Activated naive CD8-positive, alpha-beta T cell treated with anti-CD3 and anti-CD28 coated beads, Interleukin-2, amount 50 U/mL, for 24 hours (primary cell): Measurements from ENCODE around the gene IGF1R.

Experiments
- ATAC-seq: fragments of 150-1000 bp; cut with Tn5 transposase; one replicate; pipeline ENCODE4 v1.10.0; 2021
- DNase-seq: peaks from one replicate; pipeline ENCODE4 v3.0.0; 2021
- H3K27ac Mint-ChIP-seq: one replicate; pipeline ENCODE4 v1.8.0; 2021; ENCODE audit warnings: mild to moderate bottlenecking, mixed read lengths
- H3K27me3 Mint-ChIP-seq: one replicate; pipeline ENCODE4 v1.8.0; 2021; ENCODE audit warnings: mixed read lengths
- H3K36me3 Mint-ChIP-seq: one replicate; pipeline ENCODE4 v1.8.0; 2021; ENCODE audit warnings: low read depth, mixed read lengths
- H3K4me1 Mint-ChIP-seq: one replicate; pipeline ENCODE4 v1.8.0; 2021; ENCODE audit warnings: mixed read lengths
- H3K4me3 Mint-ChIP-seq: one replicate; pipeline ENCODE4 v1.8.0; 2021; ENCODE audit warnings: mild to moderate bottlenecking, moderate library complexity, mixed read lengths
- H3K9me3 Mint-ChIP-seq: one replicate; pipeline ENCODE4 v1.8.0; 2021; ENCODE audit warnings: mixed read lengths

IGF1R gene

DNA sequence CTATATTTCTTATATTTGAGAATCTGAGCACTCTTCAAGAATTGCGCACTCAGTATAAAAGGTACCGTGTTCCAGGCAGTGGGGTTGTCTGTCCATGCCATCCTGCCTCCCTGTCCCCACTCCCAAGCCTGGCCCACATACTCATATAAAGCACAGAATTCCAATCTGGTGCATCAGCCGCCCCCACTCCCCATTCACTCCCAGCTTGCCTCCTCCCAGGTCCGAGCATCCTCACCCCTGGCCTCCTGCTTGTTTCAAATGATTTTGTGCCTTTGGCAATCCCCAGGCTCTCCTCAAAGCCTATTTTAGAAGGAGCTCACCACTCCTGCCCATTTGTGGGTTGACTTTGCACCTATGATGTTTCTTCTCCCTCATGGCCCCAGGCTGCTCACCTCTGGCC, 22.2 kb upstream of the IGF1R start:
- no peak for ATAC-seq
- no peak for DNase-seq
- H3K36me3 Mint-ChIP-seq, result no peaks in the 10 kb centered on the region
- no peak overlapping the region for H3K4me3 Mint-ChIP-seq
- no peaks in the 10 kb centered on the region for H3K4me1 Mint-ChIP-seq
- no peak overlapping the region for H3K27ac Mint-ChIP-seq
- no peaks in the 10 kb centered on the region for H3K9me3 Mint-ChIP-seq
- H3K27me3 Mint-ChIP-seq, result peaks cover 19% of the 10 kb centered on the region

DNA sequence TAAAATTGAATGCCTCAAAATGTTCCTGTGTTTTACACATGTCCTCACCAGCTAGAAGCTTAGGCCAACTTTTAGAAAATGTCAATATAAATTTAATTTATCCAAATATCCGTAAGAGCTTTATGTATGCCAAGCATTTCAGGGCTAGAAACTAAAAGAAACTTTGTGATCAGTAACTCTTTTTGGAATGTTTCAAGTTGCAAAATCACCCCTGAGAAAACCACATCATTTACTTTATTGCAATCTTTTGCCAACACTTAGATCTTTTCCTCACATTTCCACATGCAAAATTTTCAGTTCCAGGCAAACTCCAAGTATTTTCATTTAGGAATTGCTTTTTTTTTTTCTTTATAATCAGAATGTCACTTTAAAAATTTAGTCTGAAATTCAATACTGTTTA, 20.1 kb upstream of the IGF1R start:
- peaks cover 14% of the 10 kb centered on the region for H3K27me3 Mint-ChIP-seq
- H3K9me3 Mint-ChIP-seq, result no peaks in the 10 kb centered on the region
- DNase-seq, result no peak

DNA sequence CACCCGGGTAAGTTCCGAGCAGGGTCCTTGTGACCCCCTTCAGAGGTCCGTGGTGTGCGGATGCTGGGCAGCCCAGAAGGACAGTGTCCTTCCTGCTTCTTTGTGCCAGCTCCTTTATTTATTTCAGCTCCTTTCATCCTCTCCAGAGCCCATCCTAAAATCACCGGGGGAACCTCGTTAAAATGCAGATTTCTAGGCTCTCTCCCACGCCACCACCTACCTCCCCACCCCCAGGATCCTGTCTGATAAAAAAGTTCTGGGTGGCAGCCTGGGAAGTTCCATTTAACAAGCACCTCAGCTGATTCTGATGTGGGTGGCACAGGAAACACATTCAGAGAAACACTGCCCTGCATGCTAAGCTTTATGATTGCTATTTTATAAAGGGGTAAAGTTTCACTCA, 12.5 kb upstream of the IGF1R start:
- Mint-ChIP-seq H3K9me3 (no peaks in the 10 kb centered on the region), H3K27me3 (peaks cover 2% of the 10 kb centered on the region), H3K27ac (no peak overlapping the region), H3K36me3 (no peaks in the 10 kb centered on the region), H3K4me3 (no peak overlapping the region), H3K4me1 (peaks cover 12% of the 10 kb centered on the region)
- DNase-seq (no peak), ATAC-seq (no peak)

More for the DNA sequence above, 20.1 kb upstream of the IGF1R start:
- no peak for ATAC-seq
- H3K4me1 Mint-ChIP-seq, result no peaks in the 10 kb centered on the region
- H3K27ac Mint-ChIP-seq, result no peak overlapping the region
- H3K4me3 Mint-ChIP-seq, result no peak overlapping the region
- no peaks in the 10 kb centered on the region for H3K36me3 Mint-ChIP-seq

DNA sequence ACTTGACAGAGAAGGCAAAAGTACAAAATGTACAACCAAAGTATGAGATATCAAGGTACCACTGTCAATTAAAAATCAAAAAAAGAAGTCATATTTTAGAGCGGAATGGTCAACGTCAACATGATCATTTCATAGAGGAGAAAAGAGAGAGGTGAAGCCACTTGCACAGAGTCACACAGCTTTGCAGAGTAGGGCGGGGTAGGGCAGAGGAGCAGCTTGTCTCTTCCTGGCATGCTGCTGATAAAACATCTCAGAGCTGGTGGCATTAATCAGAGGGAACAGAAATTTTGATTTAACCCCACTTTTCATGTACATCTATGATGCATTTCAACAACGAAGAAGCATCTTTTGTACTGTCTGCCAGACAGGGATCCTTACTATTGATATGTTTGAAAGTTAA, 5.2 kb upstream of the IGF1R start:
- no peaks in the 10 kb centered on the region for H3K36me3 Mint-ChIP-seq
- peaks cover 4% of the 10 kb centered on the region for H3K4me1 Mint-ChIP-seq
- no peaks in the 10 kb centered on the region for H3K9me3 Mint-ChIP-seq
- no peak overlapping the region for H3K27ac Mint-ChIP-seq
- no peak overlapping the region for H3K4me3 Mint-ChIP-seq
- H3K27me3 Mint-ChIP-seq, result peaks cover 12% of the 10 kb centered on the region
- DNase-seq (no peak), ATAC-seq (no peak)

DNA sequence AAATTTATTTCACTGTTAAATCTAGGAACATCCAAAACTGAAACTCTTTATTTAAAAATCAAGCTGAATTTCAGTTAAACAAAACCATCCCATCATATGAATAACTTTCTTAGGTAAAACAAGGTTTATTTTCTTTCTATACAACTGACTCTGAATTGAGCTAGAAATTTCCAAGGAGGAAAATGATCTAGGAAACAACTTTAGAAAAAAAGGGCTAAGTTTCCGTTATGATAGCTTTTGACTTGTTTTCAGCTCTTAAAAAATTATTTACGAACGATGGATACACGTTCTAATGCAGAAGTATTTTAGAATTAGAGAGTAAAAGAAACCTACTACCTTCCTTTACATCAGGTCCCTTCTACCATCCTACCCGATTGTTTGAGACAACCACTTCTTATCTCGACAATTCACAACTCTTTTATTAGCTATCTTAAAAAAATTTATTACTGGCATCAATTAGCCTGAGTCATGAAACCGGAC, 1.8 kb upstream of the IGF1R start:
- peaks cover 23% of the 10 kb centered on the region for H3K27me3 Mint-ChIP-seq
- peak overlapping the region; percentile 70 for H3K27ac Mint-ChIP-seq
- peak overlapping the region; percentile 79 for H3K4me3 Mint-ChIP-seq
- H3K36me3 Mint-ChIP-seq, result peaks cover 3% of the 10 kb centered on the region
- DNase-seq (no peak), ATAC-seq (no peak)
- no peaks in the 10 kb centered on the region for H3K9me3 Mint-ChIP-seq
- peaks cover 17% of the 10 kb centered on the region for H3K4me1 Mint-ChIP-seq

DNA sequence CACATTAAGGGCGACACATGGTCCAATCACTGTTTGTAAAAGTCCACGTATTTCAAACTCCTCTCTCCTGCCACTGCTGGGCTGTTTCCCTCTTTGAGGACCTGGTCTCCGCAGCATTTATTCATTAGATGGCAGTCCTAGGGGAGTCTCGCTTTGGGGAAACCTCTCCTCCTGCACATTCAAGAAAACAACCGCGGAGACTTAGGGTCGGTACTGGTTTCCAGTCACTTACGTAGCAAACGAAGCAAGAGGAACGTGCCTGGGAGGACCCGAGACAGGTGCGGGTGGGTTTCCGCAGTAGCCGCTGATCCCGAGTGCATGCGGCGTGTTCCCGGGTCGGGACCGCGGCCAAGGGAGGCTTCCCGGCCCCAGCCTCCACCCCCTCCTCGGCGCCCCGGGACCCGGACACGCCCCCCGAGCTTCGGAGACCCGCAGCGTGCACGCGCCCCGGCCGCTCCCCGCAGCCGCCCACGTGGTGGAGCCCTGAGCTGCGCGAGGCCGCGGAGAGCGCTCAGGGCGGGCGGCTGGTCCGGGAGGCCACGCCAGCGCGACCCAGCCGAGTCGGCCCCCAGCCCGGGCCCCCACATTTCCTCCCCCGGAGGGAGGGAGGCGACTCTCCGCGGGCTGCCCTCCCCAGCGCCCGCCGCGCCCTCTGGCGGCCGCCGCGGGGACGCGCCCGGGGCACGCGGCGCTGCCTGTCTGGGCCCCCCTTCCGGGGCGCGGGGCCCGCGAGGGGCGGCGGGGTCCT, 1.1 kb upstream of the IGF1R start:
- peak; percentile 64 for ATAC-seq
- Mint-ChIP-seq H3K4me3 (peak overlapping the region; percentile 79), H3K36me3 (peaks cover 3% of the 10 kb centered on the region), H3K9me3 (no peaks in the 10 kb centered on the region), H3K4me1 (peaks cover 23% of the 10 kb centered on the region), H3K27me3 (peaks cover 27% of the 10 kb centered on the region), H3K27ac (peak overlapping the region; percentile 70)
- peak; percentile 68 for DNase-seq

GRCh38 chr15:98648654-98649471, 524 bp downstream of the IGF1R start:
- peak overlapping the region; percentile 82 for H3K4me3 Mint-ChIP-seq
- H3K4me1 Mint-ChIP-seq, result peaks cover 36% of the 10 kb centered on the region
- peak overlapping the region; percentile 80 for H3K27ac Mint-ChIP-seq
- peak; percentile 46 for DNase-seq
- peak; percentile 7 for ATAC-seq
- no peaks in the 10 kb centered on the region for H3K9me3 Mint-ChIP-seq
- H3K36me3 Mint-ChIP-seq, result peaks cover 3% of the 10 kb centered on the region
- peaks cover 37% of the 10 kb centered on the region for H3K27me3 Mint-ChIP-seq

GRCh38 chr15:98649472-98650416, 1.4 kb downstream of the IGF1R start:
- peaks cover 37% of the 10 kb centered on the region for H3K27me3 Mint-ChIP-seq
- DNase-seq, result peak; percentile 55
- H3K9me3 Mint-ChIP-seq, result no peaks in the 10 kb centered on the region
- peak overlapping the region; percentile 79 for H3K27ac Mint-ChIP-seq
- H3K4me3 Mint-ChIP-seq, result peak overlapping the region; percentile 94
- no peak for ATAC-seq
- peaks cover 36% of the 10 kb centered on the region for H3K4me1 Mint-ChIP-seq
- peaks cover 3% of the 10 kb centered on the region for H3K36me3 Mint-ChIP-seq

DNA sequence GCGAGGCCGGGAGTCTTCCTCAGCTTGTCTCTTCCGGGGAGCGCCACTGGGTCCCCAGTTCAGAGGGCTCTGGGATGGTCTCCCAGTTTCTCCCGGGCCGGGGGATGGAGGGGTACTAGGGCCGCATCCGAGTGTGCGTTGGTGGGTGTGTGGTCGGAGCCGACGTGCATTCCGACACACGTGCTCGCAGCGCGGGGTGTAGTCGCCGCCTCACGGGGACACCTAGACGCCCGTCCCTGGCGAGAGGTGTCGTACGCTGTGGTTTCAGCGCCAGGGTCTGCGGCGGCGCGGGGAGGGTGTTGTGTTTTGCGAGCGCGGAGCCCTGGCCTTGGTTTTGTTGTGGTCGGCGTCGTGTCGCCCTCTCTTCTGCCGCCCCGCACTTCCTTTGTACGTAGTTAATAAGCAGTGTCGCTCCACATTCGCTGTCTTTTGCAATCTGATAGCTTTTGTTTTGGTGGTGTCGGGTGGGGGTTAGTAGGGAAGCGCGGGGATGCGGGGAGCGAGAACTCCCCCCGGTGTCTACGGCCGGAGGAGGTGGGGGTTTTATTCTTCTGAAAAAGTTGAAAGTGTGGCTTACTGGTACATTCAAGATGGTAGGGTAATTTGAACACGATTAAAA, 2.2 kb downstream of the IGF1R start:
- H3K4me1 Mint-ChIP-seq, result peaks cover 36% of the 10 kb centered on the region
- peak overlapping the region; percentile 94 for H3K4me3 Mint-ChIP-seq
- DNase-seq (peak; percentile 51), ATAC-seq (no peak)
- H3K9me3 Mint-ChIP-seq, result no peaks in the 10 kb centered on the region
- peaks cover 3% of the 10 kb centered on the region for H3K36me3 Mint-ChIP-seq
- H3K27ac Mint-ChIP-seq, result peak overlapping the region; percentile 94
- peaks cover 35% of the 10 kb centered on the region for H3K27me3 Mint-ChIP-seq

DNA sequence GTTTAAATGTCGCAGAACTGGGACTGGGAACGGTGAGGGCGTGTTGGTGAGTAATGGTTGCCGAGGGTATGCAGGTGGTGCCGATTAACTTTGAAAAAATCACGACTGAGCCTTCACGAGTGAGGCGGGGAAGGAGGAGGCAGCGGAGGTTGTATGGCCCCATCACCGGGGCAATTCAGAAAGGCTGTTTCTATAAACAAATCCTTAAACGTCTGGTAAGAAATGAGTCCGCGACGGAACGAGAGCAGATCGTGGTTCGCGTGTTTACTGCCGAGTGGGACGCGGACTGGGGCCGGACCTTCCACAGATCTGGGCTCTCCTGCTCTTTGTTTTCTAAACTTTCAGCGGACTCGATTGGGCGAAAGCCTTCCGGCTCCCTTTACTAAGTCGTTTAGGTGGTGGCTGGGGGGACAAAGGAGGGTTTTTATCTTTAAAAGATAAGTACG, 2.7 kb downstream of the IGF1R start:
- peak; percentile 23 for DNase-seq
- ATAC-seq, result no peak
- peaks cover 36% of the 10 kb centered on the region for H3K4me1 Mint-ChIP-seq
- peak overlapping the region; percentile 94 for H3K27ac Mint-ChIP-seq
- H3K36me3 Mint-ChIP-seq, result peaks cover 3% of the 10 kb centered on the region
- peaks cover 31% of the 10 kb centered on the region for H3K27me3 Mint-ChIP-seq
- no peaks in the 10 kb centered on the region for H3K9me3 Mint-ChIP-seq
- H3K4me3 Mint-ChIP-seq, result peak overlapping the region; percentile 94

DNA sequence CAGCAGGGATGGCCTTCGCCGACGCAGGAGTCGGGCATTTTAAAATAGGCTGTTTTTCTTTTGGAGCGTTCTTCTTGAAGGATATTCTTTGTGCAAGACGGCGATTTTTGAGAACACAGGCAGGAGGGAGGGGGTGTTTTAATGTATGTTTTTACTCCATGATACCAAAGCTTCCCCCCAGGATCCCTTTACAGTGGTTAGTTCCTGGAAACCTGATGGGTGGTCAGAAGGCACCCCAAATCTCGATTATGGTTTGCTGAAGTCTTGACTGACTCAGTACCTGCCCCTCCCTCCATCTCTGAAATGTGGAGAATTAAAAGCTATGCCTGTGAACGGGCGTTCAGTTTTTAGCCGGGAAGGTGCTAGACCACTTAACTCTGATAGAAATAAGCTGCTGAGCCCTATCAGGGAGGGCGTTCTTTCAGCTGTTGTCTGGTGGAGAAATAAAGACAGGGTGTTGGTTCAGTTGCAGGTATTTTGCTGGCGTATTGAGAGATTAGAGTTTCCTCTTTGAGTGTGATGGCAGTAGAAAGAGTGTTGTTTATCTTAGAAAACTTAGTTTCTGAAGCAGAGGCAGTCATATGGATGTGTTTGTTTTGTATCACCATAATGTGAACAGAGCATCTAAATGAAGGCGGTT, 3.4 kb downstream of the IGF1R start:
- Mint-ChIP-seq H3K4me3 (peak overlapping the region; percentile 94), H3K27ac (peak overlapping the region; percentile 29), H3K4me1 (peaks cover 36% of the 10 kb centered on the region), H3K36me3 (peaks cover 3% of the 10 kb centered on the region), H3K9me3 (no peaks in the 10 kb centered on the region), H3K27me3 (peaks cover 28% of the 10 kb centered on the region)
- no peak for DNase-seq
- no peak for ATAC-seq

DNA sequence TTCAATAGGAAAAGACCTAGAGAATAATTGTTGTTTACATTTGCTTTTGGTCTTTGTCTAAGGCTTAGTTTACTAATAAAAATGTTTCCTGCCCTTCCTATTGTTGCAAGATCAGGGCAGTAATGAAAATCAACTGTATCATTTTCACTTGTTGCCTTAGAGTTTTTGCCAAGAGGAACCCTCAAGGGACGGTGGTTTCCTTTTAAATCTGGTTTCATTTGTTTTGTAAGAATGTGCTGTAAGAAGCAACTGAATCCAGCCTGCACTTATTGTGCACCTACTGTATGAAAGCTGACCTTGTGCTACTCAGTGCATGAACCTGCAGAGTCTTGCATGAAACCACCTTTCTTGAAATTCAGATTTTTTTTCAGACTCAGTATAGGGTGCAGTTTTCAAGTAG, 5.3 kb downstream of the IGF1R start:
- DNase-seq (no peak), ATAC-seq (no peak)
- Mint-ChIP-seq H3K9me3 (no peaks in the 10 kb centered on the region), H3K27me3 (peaks cover 26% of the 10 kb centered on the region), H3K36me3 (peaks cover 3% of the 10 kb centered on the region), H3K27ac (no peak overlapping the region), H3K4me3 (no peak overlapping the region), H3K4me1 (peaks cover 40% of the 10 kb centered on the region)

GRCh38 chr15:98654790-98655360, 6.5 kb downstream of the IGF1R start:
- H3K27ac Mint-ChIP-seq, result no peak overlapping the region
- H3K27me3 Mint-ChIP-seq, result peaks cover 28% of the 10 kb centered on the region
- peaks cover 3% of the 10 kb centered on the region for H3K36me3 Mint-ChIP-seq
- DNase-seq, result no peak
- ATAC-seq, result no peak
- H3K4me1 Mint-ChIP-seq, result peaks cover 43% of the 10 kb centered on the region
- H3K4me3 Mint-ChIP-seq, result no peak overlapping the region
- no peaks in the 10 kb centered on the region for H3K9me3 Mint-ChIP-seq
